K562 (cell line): Measurements from ENCODE around the gene CCDC116. TPM values are rescaled to one million over a fixed set of nuclear protein-coding genes. Genes with fewer than 3 reads are reported as not detected.

Source experiments
- ASH1L ChIP-seq: fragments of 450-650 bp; IDR thresholded peaks from 2 replicates; pipeline ENCODE4 v1.6.1; 2018; ENCODE audit warnings: borderline replicate concordance, mild to moderate bottlenecking, low read depth; ENCODE audit not compliant: partially characterized antibody
- CAMTA2 ChIP-seq: fragments of 250-450 bp; sonication (Bioruptor Pico); conservative IDR thresholded peaks from 2 replicates; pipeline ENCODE4 v1.5.1; 2022
- EHMT2 ChIP-seq: fragments of 450-650 bp; IDR thresholded peaks from 2 replicates; pipeline ENCODE4 v1.6.1; 2018; ENCODE audit warnings: antibody characterized with exemption
- EP300 ChIP-seq: IDR thresholded peaks from 2 replicates; pipeline ENCODE4 v1.6.1; 2012; ENCODE audit warnings: low read length, improper control_type of control experiment
- FOXJ2 ChIP-seq: fragments of 200-800 bp; sonication (Bioruptor generic); IDR thresholded peaks from 2 replicates; pipeline ENCODE4 v1.6.1; 2016; ENCODE audit warnings: missing genetic modification characterization, missing compliant biosample characterization
- KLF1 ChIP-seq: fragments of 450-650 bp; IDR thresholded peaks from 2 replicates; pipeline ENCODE4 v1.6.1; 2016; ENCODE audit warnings: missing genetic modification characterization, missing compliant biosample characterization
- NCOR1 ChIP-seq: fragments of 450-650 bp; IDR thresholded peaks from 2 replicates; pipeline ENCODE4 v1.6.1; 2016; ENCODE audit warnings: mild to moderate bottlenecking, moderate library complexity
- POLR2G ChIP-seq: fragments of 200-400 bp; formaldehyde crosslinking; IDR thresholded peaks from 2 replicates; pipeline ENCODE4 v1.6.1; 2017; ENCODE audit warnings: low read depth, mild to moderate bottlenecking, antibody characterized with exemption, low read length, moderate library complexity
- POLR3A ChIP-seq: IDR thresholded peaks from 2 replicates; pipeline ENCODE4 v1.6.1; 2011; ENCODE audit warnings: borderline replicate concordance, mild to moderate bottlenecking, moderate library complexity; ENCODE audit not compliant: insufficient read length, insufficient read depth; ENCODE audit errors: extremely low read depth
- RBM17 ChIP-seq: fragments of 200-400 bp; formaldehyde crosslinking; IDR thresholded peaks from 2 replicates; pipeline ENCODE4 v1.6.1; 2017; ENCODE audit warnings: low read depth, mild to moderate bottlenecking, low read length, borderline replicate concordance
- SMAD4 ChIP-seq: fragments of 250-450 bp; sonication (Bioruptor Pico); conservative IDR thresholded peaks from 2 replicates; pipeline ENCODE4 v1.8.0; 2021; ENCODE audit warnings: inconsistent platforms, mild to moderate bottlenecking, moderate library complexity
- TAF15 ChIP-seq: fragments of 200-400 bp; formaldehyde crosslinking; IDR thresholded peaks from 2 replicates; pipeline ENCODE4 v1.6.1; 2017; ENCODE audit warnings: mild to moderate bottlenecking, low read depth, low read length, moderate library complexity
- ZNF133 ChIP-seq: fragments of 250-450 bp; sonication (Bioruptor Pico); IDR thresholded peaks from 2 replicates; pipeline ENCODE4 v1.4.0; 2020; ENCODE audit warnings: mild to moderate bottlenecking
- ZNF224 ChIP-seq: sonication (generic); formaldehyde crosslinking; IDR thresholded peaks from 2 replicates; pipeline ENCODE4 v1.8.0; 2022; ENCODE audit warnings: mild to moderate bottlenecking, missing genetic modification reagents
- ZNF23 ChIP-seq: fragments of 250-450 bp; sonication (Bioruptor Pico); IDR thresholded peaks from 2 replicates; pipeline ENCODE4 v1.4.0; 2020; ENCODE audit warnings: mild to moderate bottlenecking
- polyA plus RNA-seq, 8 experiments: library from polyadenylated mRNA; depleted of rRNA in 4 of 8; stranded (reverse) in 5 of 8; unstranded in 3 of 8; fragments of >200 nt; fragmentation: Nextera tagmentation in 2 of 8; fragmentation: Illumina TruSeq in 1 of 8; extraction: Ambion mirVana in 2 of 8; extraction: Trizol in 1 of 8; gene quantifications; 2 replicates each; pipeline versions ENCODE4 v1.2.1 to v1.2.3, GENCODE V29; 2011 to 2014; ENCODE audit warnings: inconsistent platforms in 1 of 8, missing spikeins in 1 of 8
- total RNA-seq, 7 experiments: library from RNA; depleted of rRNA in 6 of 7; stranded (reverse); fragments of >200 nt in 6 of 7; fragmentation: Illumina TruSeq in 2 of 7; extraction: Trizol in 2 of 7; gene quantifications; 2 replicates each; pipeline versions ENCODE4 v1.2.1 to v1.2.3, GENCODE V29; 2011 to 2021; ENCODE audit warnings: low replicate concordance in 1 of 7
- TF ChIP-seq, protein P1 (sequence below): sonication (generic); formaldehyde crosslinking; IDR thresholded peaks from 2 replicates; pipeline ENCODE4 v1.8.0; 2022; ENCODE audit warnings: missing genetic modification reagents, mild to moderate bottlenecking, borderline replicate concordance

The CCDC116 gene
- total and polyA plus RNA-seq, 9 of the 15 experiments (the other 6 are each of a cell fraction or from before 2014, with no cell fraction given), result 1.6 to 11.3 (median 4.7) TPM

DNA sequence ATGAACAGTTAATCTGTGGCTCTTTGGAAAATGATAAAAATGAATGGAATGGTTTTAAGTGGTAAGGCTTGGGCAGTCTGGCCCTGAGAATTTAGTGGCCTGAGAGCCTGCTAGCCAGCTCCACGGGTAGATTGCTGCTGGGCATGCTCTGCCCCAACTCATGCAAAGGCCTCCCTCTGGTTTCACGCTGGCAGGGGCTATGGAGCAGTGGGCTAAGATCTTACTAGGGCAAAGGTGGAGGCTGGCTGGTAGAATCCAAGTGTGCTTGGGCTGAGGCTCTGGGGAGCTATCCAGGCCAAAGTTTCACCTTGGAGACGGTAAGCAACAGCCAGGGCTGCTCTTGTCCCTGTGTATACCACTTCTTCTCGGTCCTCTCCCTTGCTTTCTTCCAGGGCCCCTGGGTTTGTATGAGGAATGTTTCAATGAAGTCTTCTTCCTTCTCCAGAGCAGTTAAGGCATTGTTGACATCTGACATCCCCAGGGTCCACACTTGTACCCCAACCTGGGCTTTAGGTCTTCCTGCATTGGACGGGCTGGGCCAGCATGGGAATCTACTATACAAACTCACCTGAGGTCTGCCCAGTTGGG, 37.6 kb upstream of the CCDC116 start (continued):
- no peak for TF ChIP-seq EP300
- TF ChIP-seq TAF15, result 0 out of 2 replicates have a peak, but pooled peaks have one; percentile 53
- TF ChIP-seq CAMTA2, result no peak
- no peak for TF ChIP-seq ZNF224 (CRISPR knock-in tag)
- TF ChIP-seq POLR2G, result peak; percentile 38; the same call in 1 of the 2 replicates
- no peak for TF ChIP-seq POLR3A
- TF ChIP-seq ZNF23 (CRISPR knock-in tag), result no peak
- TF ChIP-seq, protein P1, sequence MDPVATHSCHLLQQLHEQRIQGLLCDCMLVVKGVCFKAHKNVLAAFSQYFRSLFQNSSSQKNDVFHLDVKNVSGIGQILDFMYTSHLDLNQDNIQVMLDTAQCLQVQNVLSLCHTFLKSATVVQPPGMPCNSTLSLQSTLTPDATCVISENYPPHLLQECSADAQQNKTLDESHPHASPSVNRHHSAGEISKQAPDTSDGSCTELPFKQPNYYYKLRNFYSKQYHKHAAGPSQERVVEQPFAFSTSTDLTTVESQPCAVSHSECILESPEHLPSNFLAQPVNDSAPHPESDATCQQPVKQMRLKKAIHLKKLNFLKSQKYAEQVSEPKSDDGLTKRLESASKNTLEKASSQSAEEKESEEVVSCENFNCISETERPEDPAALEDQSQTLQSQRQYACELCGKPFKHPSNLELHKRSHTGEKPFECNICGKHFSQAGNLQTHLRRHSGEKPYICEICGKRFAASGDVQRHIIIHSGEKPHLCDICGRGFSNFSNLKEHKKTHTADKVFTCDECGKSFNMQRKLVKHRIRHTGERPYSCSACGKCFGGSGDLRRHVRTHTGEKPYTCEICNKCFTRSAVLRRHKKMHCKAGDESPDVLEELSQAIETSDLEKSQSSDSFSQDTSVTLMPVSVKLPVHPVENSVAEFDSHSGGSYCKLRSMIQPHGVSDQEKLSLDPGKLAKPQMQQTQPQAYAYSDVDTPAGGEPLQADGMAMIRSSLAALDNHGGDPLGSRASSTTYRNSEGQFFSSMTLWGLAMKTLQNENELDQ (CRISPR knock-in tag), result no peak
- no peak for TF ChIP-seq FOXJ2 (tag)
- TF ChIP-seq EHMT2, result no peak
- TF ChIP-seq ASH1L, result no peak
- TF ChIP-seq ZNF133 (CRISPR knock-in tag), result no peak
- TF ChIP-seq KLF1, result no peak
- no peak for TF ChIP-seq NCOR1
- TF ChIP-seq SMAD4 (CRISPR knock-in tag), result no peak
- TF ChIP-seq RBM17, result no peak
